ENCODE results near the gene RHOV.

RHOV gene

GRCh38 chr15:40843885-40844695, 29.9 kb downstream of the RHOV start, which contains the start of gene SPINT1:
TSS of gene SPINT1 (plus strand) at chr15:40844048. CDS start at chr15:40844555, 507 bp downstream.
- DNase-seq: peak; percentile 31

- no peak for DNase-seq
Measured at GRCh38 chr15:40843261-40843884, 30.7 kb downstream of the RHOV start.

- no peak for DNase-seq
Measured at GRCh38 chr15:40841741-40842140, 32.3 kb downstream of the RHOV start.

- DNase-seq: no peak
Measured at GRCh38 chr15:40838756-40839155, 35.3 kb downstream of the RHOV start.

GRCh38 chr15:40836020-40836419, 38.0 kb downstream of the RHOV start:
- no peak for DNase-seq

- no peak for DNase-seq
Measured at GRCh38 chr15:40832903-40833302, 41.1 kb downstream of the RHOV start.

- no peak for DNase-seq
Measured at GRCh38 chr15:40831861-40832260, 42.2 kb downstream of the RHOV start.

- no peak for DNase-seq
Measured at GRCh38 chr15:40830884-40831283, 43.1 kb downstream of the RHOV start.

- no peak for DNase-seq
Measured at GRCh38 chr15:40829115-40829514, 44.9 kb downstream of the RHOV start.

- no peak for DNase-seq
Measured at GRCh38 chr15:40828447-40829036, 45.5 kb downstream of the RHOV start, which contains the start of gene PPP1R14D. TSS of gene PPP1R14D (minus strand) at chr15:40828708. CDS start at chr15:40828641, 67 bp downstream.

GRCh38 chr15:40826423-40827075, 47.5 kb downstream of the RHOV start:
- no peak for DNase-seq

GRCh38 chr15:40825661-40826422, 48.2 kb downstream of the RHOV start:
- DNase-seq: no peak

- no peak for DNase-seq
Measured at GRCh38 chr15:40823572-40824343, 50.3 kb downstream of the RHOV start.
